HG03196 (cell line): Measurements from ENCODE around the gene ZNF385D.

ENCODE experiments used
- ATAC-seq: cut with Tn5 transposase; IDR thresholded peaks from one replicate; pipeline ENCODE4 v1.9.1; 2021; ENCODE audit not compliant: unreplicated experiment

Gene ZNF385D

GRCh38 chr3:21462141-21462540, 288.9 kb downstream of the ZNF385D start:
- ATAC-seq: no peak

GRCh38 chr3:21457084-21457483, 293.9 kb downstream of the ZNF385D start:
- ATAC-seq: no peak

GRCh38 chr3:21449738-21450137, 301.3 kb downstream of the ZNF385D start:
- ATAC-seq: no peak

GRCh38 chr3:21447476-21448151, 303.4 kb downstream of the ZNF385D start:
- ATAC-seq: no peak

GRCh38 chr3:21446945-21447475, 304.0 kb downstream of the ZNF385D start:
- no peak for ATAC-seq

GRCh38 chr3:21446027-21446426, 305.0 kb downstream of the ZNF385D start:
- ATAC-seq: no peak

- no peak for ATAC-seq
Measured at GRCh38 chr3:21441821-21442220, 309.2 kb downstream of the ZNF385D start.

- ATAC-seq: no peak
Measured at GRCh38 chr3:21436835-21437234, 314.2 kb downstream of the ZNF385D start.

GRCh38 chr3:21435871-21436270, 315.1 kb downstream of the ZNF385D start:
- ATAC-seq: no peak

GRCh38 chr3:21434310-21434709, 316.7 kb downstream of the ZNF385D start:
- no peak for ATAC-seq

GRCh38 chr3:21433751-21434150, 317.3 kb downstream of the ZNF385D start:
- no peak for ATAC-seq

- ATAC-seq: no peak
Measured at GRCh38 chr3:21426920-21427319, 324.1 kb downstream of the ZNF385D start.

GRCh38 chr3:21425715-21426114, 325.3 kb downstream of the ZNF385D start:
- ATAC-seq: no peak

GRCh38 chr3:21421096-21421495, 329.9 kb downstream of the ZNF385D start:
- ATAC-seq: no peak

- no peak for ATAC-seq
Measured at GRCh38 chr3:21417991-21418390, 333.0 kb downstream of the ZNF385D start.

GRCh38 chr3:21414506-21414905, 336.5 kb downstream of the ZNF385D start:
- no peak for ATAC-seq

- no peak for ATAC-seq
Measured at GRCh38 chr3:21411058-21411457, 340.0 kb downstream of the ZNF385D start.

GRCh38 chr3:21409401-21409800, 341.6 kb downstream of the ZNF385D start:
- no peak for ATAC-seq

GRCh38 chr3:21407743-21408142, 343.3 kb downstream of the ZNF385D start:
- no peak for ATAC-seq

GRCh38 chr3:21405671-21406667, 345.0 kb downstream of the ZNF385D start:
- no peak for ATAC-seq

GRCh38 chr3:21398461-21398860, 352.5 kb downstream of the ZNF385D start:
- ATAC-seq: no peak
